Colonic mucosa (tissue), 4 donors: ENCODE data around the gene PRDM1. TPM values are rescaled to one million over a fixed set of nuclear protein-coding genes. Genes with fewer than 3 reads are reported as not detected.

Experiments used
- DNase-seq: peaks from one replicate; pipeline ENCODE4 v3.0.0-alpha.2; 2020
- H3K27ac ChIP-seq: fragments of 200-600 bp; one replicate; pipeline ENCODE4 v1.8.0; 2021
- H3K27me3 ChIP-seq: fragments of 200-600 bp; one replicate; pipeline ENCODE4 v1.8.0; 2021
- H3K36me3 ChIP-seq: fragments of 200-600 bp; one replicate; pipeline ENCODE4 v1.8.0; 2021
- H3K4me1 ChIP-seq: fragments of 200-600 bp; one replicate; pipeline ENCODE4 v1.8.0; 2021; ENCODE audit warnings: mild to moderate bottlenecking
- H3K4me3 ChIP-seq: fragments of 200-600 bp; one replicate; pipeline ENCODE4 v1.8.0; 2021
- H3K9ac ChIP-seq, 2 donors: one replicate each; pipeline ENCODE4 v1.7.0; 2013; ENCODE audit warnings: control low read depth in 2 of 2, low read depth in 2 of 2, low read length in 2 of 2
- H3K9me3 ChIP-seq: fragments of 200-600 bp; one replicate; pipeline ENCODE4 v1.8.0; 2021
- CTCF ChIP-seq: fragments of 200-600 bp; IDR thresholded peaks from one replicate; pipeline ENCODE4 v1.8.0; 2022; ENCODE audit warnings: antibody characterized with exemption, mild to moderate bottlenecking
- intact Hi-C: fragments of 100-400 bp; cut with DNase I; formaldehyde crosslinking; loops from one replicate; pipeline ENCODE4 v1.14.1; 2022
- total RNA-seq, 2 donors: library from RNA; stranded (reverse); fragmentation: NEBNext Ultra II Directional in 1 of 2; extraction: Animal tissue kit (Norgen Biotek cat#: 25700) in 1 of 2; gene quantifications; one replicate each; pipeline ENCODE4 v1.2.1, GENCODE V29; 2021
- donor health status: healthy.
- donor health status: DM: no; HTN: no; CAD: no.
- donor health status: DM: no; HTN: no; CAD: no.

Gene PRDM1
- total RNA-seq, 2 donors from 2014 or later: 7.2 to 17.6 TPM

DNA sequence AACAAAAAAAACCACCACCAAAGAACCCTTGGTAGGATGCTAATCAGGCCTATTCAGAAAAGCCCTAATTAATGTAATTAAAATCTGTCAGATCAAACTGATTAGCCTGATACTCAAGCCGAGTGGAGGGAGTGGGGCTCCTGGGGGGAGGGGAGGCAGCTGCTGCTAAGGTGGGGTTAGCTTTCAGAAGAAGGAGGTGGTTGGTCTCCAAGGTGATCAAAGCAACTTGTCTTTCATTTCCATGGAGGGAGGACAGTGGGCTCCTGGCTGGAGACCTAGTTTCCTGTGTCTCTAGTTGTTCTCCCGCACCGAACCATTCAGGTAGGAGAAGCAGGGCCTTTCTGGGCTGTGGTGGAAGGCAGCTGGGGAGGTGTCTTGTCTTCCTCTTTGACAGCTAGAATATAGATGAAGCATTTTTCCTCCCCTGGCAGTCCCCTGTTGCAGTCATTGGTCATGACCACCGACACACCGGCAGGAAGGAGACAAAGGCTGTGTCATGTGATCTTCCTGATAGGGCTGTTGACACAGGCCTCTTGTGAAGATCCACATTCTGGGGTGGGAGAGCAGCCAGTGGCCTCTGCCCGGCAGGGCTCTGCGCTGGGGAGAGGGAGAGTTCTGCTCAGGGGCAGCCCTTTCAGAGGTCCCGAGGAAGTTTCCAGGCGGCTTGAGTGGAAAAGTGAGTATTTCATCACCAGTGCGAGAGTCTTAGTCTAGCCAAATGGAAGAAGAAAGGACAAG, 39.9 kb upstream of the PRDM1 start:
- Histone ChIP-seq H3K27me3 (no peaks in the 10 kb centered on the region), H3K27ac (no peak overlapping the region), H3K4me1 (no peaks in the 10 kb centered on the region), H3K36me3 (no peaks in the 10 kb centered on the region), H3K9me3 (no peaks in the 10 kb centered on the region), H3K9ac (no peak overlapping the region), H3K4me3 (no peak overlapping the region)
- no peak for DNase-seq
- intact Hi-C loops: no loop called here
- no peak for TF ChIP-seq CTCF

GRCh38 chr6:106046854-106047200, 39.3 kb upstream of the PRDM1 start:
- Histone ChIP-seq H3K4me3 (no peak overlapping the region), H3K27me3 (no peaks in the 10 kb centered on the region), H3K9me3 (no peaks in the 10 kb centered on the region), H3K36me3 (no peaks in the 10 kb centered on the region), H3K27ac (no peak overlapping the region), H3K9ac (no peak overlapping the region), H3K4me1 (no peaks in the 10 kb centered on the region)
- no peak for DNase-seq
- no peak for TF ChIP-seq CTCF
- intact Hi-C loops: no loop called here

- no peaks in the 10 kb centered on the region for H3K9me3 ChIP-seq
- no peak for DNase-seq
- no peaks in the 10 kb centered on the region for H3K4me1 ChIP-seq
- no peak for TF ChIP-seq CTCF
- intact Hi-C loops: no loop called here
- H3K36me3 ChIP-seq: no peaks in the 10 kb centered on the region
- no peak overlapping the region for H3K9ac ChIP-seq
- H3K27ac ChIP-seq: no peak overlapping the region
- no peaks in the 10 kb centered on the region for H3K27me3 ChIP-seq
- H3K4me3 ChIP-seq: no peak overlapping the region
Observed at GRCh38 chr6:106048336-106048735, 37.8 kb upstream of the PRDM1 start.

GRCh38 chr6:106050538-106050937, 35.6 kb upstream of the PRDM1 start:
- no peaks in the 10 kb centered on the region for H3K9me3 ChIP-seq
- no peak overlapping the region for H3K4me3 ChIP-seq
- no peak for DNase-seq
- intact Hi-C loops: no loop called here
- H3K9ac ChIP-seq: no peak overlapping the region
- no peaks in the 10 kb centered on the region for H3K27me3 ChIP-seq
- TF ChIP-seq CTCF: no peak
- H3K36me3 ChIP-seq: no peaks in the 10 kb centered on the region
- no peaks in the 10 kb centered on the region for H3K4me1 ChIP-seq
- no peak overlapping the region for H3K27ac ChIP-seq

DNA sequence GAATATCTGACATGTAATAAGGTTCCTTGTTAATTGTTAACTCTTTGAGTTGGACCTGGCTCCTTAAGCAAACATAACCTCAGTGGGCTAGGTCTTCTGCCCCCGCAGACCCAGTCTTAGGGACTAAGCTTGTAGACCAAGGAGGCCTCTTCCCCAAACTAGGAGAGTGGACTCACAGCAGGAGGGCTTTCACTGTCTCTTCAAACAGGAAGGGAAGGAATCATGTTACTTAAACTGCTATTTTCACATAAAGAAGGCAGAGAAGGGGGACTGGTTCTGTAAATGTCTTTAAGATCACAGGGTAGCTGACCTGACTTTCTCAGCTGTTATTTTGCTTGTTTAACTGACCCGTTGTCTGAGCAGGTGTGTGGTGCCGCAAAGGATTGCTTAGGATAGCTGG, 34.9 kb upstream of the PRDM1 start:
- no peak for DNase-seq
- Histone ChIP-seq H3K9ac (no peak overlapping the region), H3K36me3 (no peaks in the 10 kb centered on the region), H3K9me3 (no peaks in the 10 kb centered on the region), H3K27me3 (no peaks in the 10 kb centered on the region), H3K27ac (no peak overlapping the region), H3K4me3 (no peak overlapping the region), H3K4me1 (no peaks in the 10 kb centered on the region)
- intact Hi-C loops: no loop called here
- no peak for TF ChIP-seq CTCF
